GM18951 (cell line): ENCODE results near the gene PCDHGB6.
"Not testable (repeated sequence)": the region's sequence is repeated elsewhere in the genome, so short reads cannot be mapped to it uniquely, and the experiment has no call there.

ENCODE experiments used
- POLR2A ChIP-seq: IDR thresholded peaks from 4 replicates; pipeline ENCODE4 v1.6.1; 2011; ENCODE audit warnings: mild to moderate bottlenecking; ENCODE audit not compliant: insufficient read length, insufficient read depth; ENCODE audit errors: extremely low read depth
- in situ Hi-C: fragments of 300-500 bp; cut with MboI; formaldehyde crosslinking; loops from one replicate; pipeline ENCODE4 v1.12.0; 2022; ENCODE audit warnings: low sequenced_read_pairs, mixed read lengths, inconsistent platforms; ENCODE audit not compliant: unreplicated experiment

Gene PCDHGB6

DNA sequence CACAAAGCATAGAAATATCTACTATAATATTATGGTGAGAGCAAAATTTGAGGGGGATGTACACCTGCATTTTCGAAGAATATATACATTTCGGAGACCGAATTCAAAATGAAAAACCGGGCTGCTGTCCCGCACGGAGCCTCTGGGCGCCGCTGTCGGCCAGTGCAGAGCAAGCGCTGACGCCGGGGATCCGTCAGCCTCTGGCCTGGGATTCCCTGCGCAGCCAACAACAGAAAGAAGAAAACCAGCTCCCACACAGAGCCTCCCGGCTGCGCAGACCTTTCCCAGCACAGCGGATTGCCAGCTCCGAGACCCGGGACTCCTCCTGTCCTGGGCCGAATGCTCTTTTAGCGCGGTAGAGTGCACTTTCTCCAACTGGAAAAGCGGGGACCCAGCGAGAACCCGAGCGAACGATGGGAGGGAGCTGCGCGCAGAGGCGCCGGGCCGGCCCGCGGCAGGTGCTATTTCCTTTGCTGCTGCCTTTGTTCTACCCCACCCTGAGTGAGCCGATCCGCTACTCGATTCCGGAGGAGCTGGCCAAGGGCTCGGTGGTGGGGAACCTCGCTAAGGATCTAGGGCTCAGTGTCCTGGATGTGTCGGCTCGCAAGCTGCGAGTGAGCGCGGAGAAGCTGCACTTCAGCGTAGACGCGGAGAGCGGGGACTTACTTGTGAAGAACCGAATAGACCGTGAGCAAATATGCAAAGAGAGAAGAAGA, at the start of gene PCDHGB6:
TSS of gene PCDHGB6 (plus strand) at position 232 of the 716 bp plus-strand sequence. CDS start at position 414, 182 bp downstream.
- in situ Hi-C loops, result not testable (repeated sequence)

DNA sequence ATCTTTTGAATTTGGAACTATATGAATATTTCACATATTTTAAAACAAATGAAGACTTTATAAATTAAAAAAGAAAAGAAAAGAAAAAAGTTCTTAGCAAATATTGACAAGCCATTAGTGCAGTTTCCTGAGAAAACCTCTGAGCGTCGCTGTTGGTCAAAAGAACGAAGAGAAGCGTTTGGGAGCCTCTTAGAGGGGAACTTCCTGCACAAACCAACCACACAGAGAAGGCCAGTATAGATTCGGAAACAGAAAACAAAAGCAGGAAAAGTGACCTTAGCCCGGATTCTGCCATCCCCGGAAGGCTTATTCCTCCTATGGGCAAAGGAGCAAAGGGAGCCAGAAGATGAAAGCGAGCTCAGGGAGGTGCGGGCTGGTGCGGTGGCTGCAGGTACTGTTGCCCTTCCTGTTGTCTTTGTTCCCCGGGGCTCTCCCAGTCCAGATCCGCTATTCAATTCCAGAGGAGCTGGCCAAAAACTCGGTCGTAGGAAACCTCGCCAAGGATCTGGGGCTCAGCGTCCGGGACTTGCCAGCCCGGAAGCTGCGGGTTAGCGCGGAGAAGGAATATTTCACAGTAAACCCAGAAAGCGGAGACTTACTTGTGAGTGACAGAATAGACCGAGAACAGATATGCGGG, 47.9 kb upstream of the PCDHGB6 start, which contains the start of gene PCDHGB2:
TSS of gene PCDHGB2 (plus strand) at position 205 of the 637 bp plus-strand sequence. CDS start at position 347, 142 bp downstream.
- no peak for TF ChIP-seq POLR2A
- in situ Hi-C loops, result no loop called here

- in situ Hi-C loops, result no loop called here
- no peak for TF ChIP-seq POLR2A
Measured at GRCh38 chr5:141360685-141361084, 47.1 kb upstream of the PCDHGB6 start.

- in situ Hi-C loops, result no loop called here
- TF ChIP-seq POLR2A, result no peak
Measured at GRCh38 chr5:141362719-141363118, 45.1 kb upstream of the PCDHGB6 start.

GRCh38 chr5:141363952-141364660, 43.7 kb upstream of the PCDHGB6 start, which contains the start of gene PCDHGA5:
TSS of gene PCDHGA5 (plus strand) at chr5:141364162. CDS start at chr5:141364331, 169 bp downstream.
- TF ChIP-seq POLR2A, result no peak
- in situ Hi-C loops, result no loop called here

- TF ChIP-seq POLR2A, result no peak
- in situ Hi-C loops, result no loop called here
Measured at GRCh38 chr5:141366016-141366896, 41.6 kb upstream of the PCDHGB6 start.

DNA sequence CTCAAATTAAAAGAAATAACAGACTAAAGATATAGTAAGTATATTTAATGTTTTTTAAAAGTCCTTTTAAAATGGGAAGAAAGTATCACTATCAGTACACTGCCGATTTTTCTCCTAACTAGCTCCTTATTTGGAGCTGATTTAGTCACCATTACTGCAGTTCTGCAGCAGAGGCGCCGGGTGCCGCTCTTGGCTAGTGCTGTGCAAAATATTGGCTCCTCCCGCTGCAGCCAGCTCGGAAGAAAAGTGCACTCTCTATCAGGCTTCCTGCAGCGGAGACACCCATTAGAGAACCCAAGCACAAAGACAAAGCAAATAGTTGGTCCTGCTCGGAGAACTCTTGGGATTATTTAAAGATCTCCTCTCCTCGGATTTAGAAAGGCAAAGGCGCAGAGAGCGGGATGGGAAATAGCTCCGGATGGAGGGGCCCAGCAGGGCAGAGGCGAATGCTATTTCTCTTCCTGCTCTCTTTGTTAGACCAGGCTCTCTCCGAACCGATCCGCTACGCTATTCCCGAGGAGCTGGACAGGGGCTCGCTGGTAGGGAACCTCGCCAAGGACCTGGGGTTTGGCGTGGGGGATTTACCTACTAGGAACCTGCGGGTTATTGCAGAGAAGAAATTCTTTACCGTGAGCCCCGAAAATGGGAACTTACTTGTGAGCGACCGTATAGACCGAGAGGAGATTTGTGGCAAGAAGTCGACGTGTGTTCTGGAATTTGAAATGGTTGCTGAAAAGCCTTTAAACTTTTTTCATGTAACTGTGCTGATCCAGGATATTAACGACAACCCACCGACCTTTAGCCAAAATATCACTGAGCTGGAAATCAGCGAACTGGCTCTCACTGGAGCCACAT, 37.6 kb upstream of the PCDHGB6 start, which contains the start of gene PCDHGB3:
TSS of gene PCDHGB3 (plus strand) at position 249 of the 855 bp plus-strand sequence. CDS start at position 402, 153 bp downstream.
- in situ Hi-C loops, result no loop called here
- TF ChIP-seq POLR2A, result no peak

- TF ChIP-seq POLR2A, result no peak
- in situ Hi-C loops, result no loop called here
Measured at GRCh38 chr5:141371572-141372475, 36.0 kb upstream of the PCDHGB6 start.

DNA sequence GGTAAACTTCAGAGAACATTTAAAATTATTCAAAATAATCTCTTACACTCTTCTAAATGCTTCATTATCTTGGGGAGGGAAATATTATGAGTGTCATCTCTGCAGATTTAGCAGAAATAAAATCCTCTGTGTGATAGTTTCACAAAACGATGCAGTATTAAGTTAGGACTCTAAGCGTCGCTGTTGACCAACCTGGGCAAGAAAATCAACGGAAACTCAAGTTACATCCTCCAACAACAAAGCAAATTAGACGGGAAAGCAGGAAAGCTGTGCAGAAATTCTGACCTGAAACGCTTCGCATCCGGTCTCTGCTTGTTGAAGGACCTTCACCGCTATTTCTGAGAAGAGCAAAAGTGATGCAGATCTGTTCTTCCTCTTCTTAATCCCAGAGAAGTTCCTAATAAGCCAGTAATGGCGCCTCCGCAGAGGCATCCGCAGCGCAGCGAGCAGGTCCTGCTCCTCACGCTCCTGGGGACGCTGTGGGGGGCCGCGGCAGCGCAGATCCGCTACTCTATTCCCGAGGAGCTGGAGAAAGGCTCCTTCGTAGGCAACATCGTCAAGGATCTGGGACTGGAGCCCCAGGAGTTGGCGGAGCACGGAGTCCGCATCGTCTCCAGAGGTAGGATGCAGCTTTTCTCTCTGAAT, 34.0 kb upstream of the PCDHGB6 start, which contains the start of gene PCDHGA6:
TSS of gene PCDHGA6 (plus strand) at position 219 of the 645 bp plus-strand sequence. CDS start at position 412, 193 bp downstream.
- in situ Hi-C loops, result no loop called here
- no peak for TF ChIP-seq POLR2A

DNA sequence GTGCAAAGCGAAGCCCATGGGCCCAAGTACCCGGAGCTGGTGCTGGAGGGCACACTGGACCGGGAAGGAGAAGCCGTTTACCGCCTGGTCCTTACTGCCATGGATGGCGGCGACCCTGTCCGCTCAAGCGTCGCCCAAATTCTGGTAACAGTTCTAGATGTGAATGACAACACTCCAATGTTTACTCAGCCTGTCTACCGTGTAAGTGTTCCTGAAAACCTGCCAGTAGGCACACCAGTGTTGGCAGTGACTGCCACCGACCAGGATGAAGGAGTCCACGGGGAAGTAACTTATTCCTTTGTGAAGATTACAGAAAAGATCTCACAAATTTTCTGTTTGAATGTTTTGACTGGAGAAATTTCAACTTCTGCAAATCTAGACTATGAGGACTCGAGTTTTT, 33.2 kb upstream of the PCDHGB6 start:
- in situ Hi-C loops, result no loop called here
- TF ChIP-seq POLR2A, result no peak

- in situ Hi-C loops, result not testable (repeated sequence)
Measured at GRCh38 chr5:141375444-141376155, 32.2 kb upstream of the PCDHGB6 start.
